PC-9 (cell line): ENCODE results near the gene HOXC6. TPM values are rescaled to one million over a fixed set of nuclear protein-coding genes. Genes with fewer than 3 reads are reported as not detected.
A peak's percentile ranks its signal among the peaks of the same experiment; 100 is the strongest.

Source experiments
- BruUV-seq: library from RNA; stranded (reverse); fragments of 400-500 nt; replicated peaks from 2 replicates; lab custom pipeline; 2021; lab: Mats Ljungman, UMichigan
- CTCF ChIA-PET: fragments of 300-600 bp; sonication (Branson Sonifier 250); formaldehyde crosslinking; loops from one replicate; lab custom pipeline; 2022; ENCODE audit warnings: antibody characterized with exemption; lab: Charles Lee
- POLR2A ChIA-PET: fragments of 300-600 bp; sonication (Branson Sonifier 250); formaldehyde crosslinking; loops from one replicate; lab custom pipeline; 2022; ENCODE audit warnings: antibody characterized with exemption; ENCODE audit not compliant: unreplicated experiment; lab: Charles Lee
- DNase-seq, 2 experiments: peaks; one replicate each; pipeline versions ENCODE4 v3.0.0 to v3.0.0-alpha.2; 2015 to 2022; ENCODE audit warnings: mixed read lengths in 1 of 2
- H2AFZ ChIP-seq: fragments of 200-600 bp; sonication (generic); 2 replicates; pipeline ENCODE4 v1.8.1; 2017; ENCODE audit warnings: antibody characterized with exemption
- H3F3A ChIP-seq: fragments of 200-600 bp; sonication (generic); 2 replicates; pipeline ENCODE4 v1.8.1; 2017; ENCODE audit warnings: antibody characterized with exemption, mild to moderate bottlenecking, low read depth; ENCODE audit not compliant: insufficient read depth
- H3K27ac ChIP-seq: fragments of 200-600 bp; sonication (generic); 2 replicates; pipeline ENCODE4 v1.6.1; 2016; ENCODE audit warnings: mixed run types
- H3K27me3 ChIP-seq: fragments of 200-600 bp; sonication (generic); 2 replicates; pipeline ENCODE4 v1.6.1; 2016; ENCODE audit warnings: low read depth, mixed run types; ENCODE audit not compliant: insufficient read depth
- H3K36me3 ChIP-seq: fragments of 200-600 bp; sonication (generic); 2 replicates; pipeline ENCODE4 v1.6.1; 2016; ENCODE audit warnings: low read depth, mixed run types
- H3K4me1 ChIP-seq: fragments of 200-600 bp; sonication (generic); replicated peaks from 2 replicates; pipeline ENCODE4 v1.6.1; 2016; ENCODE audit warnings: mixed run types; ENCODE audit not compliant: insufficient read depth
- H3K4me2 ChIP-seq: fragments of 200-600 bp; sonication (generic); 2 replicates; pipeline ENCODE4 v1.6.1; 2017; ENCODE audit warnings: mixed run types
- H3K4me3 ChIP-seq: fragments of 200-600 bp; sonication (generic); 2 replicates; pipeline ENCODE4 v1.6.1; 2016; ENCODE audit warnings: mixed run types
- H3K79me2 ChIP-seq: fragments of 200-600 bp; sonication (generic); 2 replicates; pipeline ENCODE4 v1.6.1; 2017; ENCODE audit warnings: low read depth, mixed run types
- H3K9me2 ChIP-seq: fragments of 200-600 bp; sonication (generic); 2 replicates; pipeline ENCODE4 v1.8.1; 2017; ENCODE audit warnings: mild to moderate bottlenecking; ENCODE audit not compliant: insufficient read depth
- H3K9me3 ChIP-seq: fragments of 200-600 bp; sonication (generic); 2 replicates; pipeline ENCODE4 v1.8.1; 2016; ENCODE audit warnings: low read depth; ENCODE audit not compliant: insufficient read depth
- H4K20me1 ChIP-seq: fragments of 200-600 bp; sonication (generic); 2 replicates; pipeline ENCODE4 v1.8.1; 2017; ENCODE audit not compliant: insufficient read depth
- EZH2 ChIP-seq: fragments of 200-600 bp; sonication (generic); IDR thresholded peaks from 2 replicates; pipeline ENCODE4 v1.8.0; 2017; ENCODE audit warnings: antibody characterized with exemption, low read depth
- intact Hi-C: fragments of 100-400 bp; cut with micrococcal nuclease; formaldehyde crosslinking; loops from one replicate; pipeline ENCODE4 v1.10.0; 2022; ENCODE audit not compliant: unreplicated experiment
- total RNA-seq: library from RNA; stranded (reverse); gene quantifications from 2 replicates; pipeline ENCODE4 v1.2.3, GENCODE V29; 2021
- TF ChIP-seq, protein P1 (sequence below): fragments of 200-600 bp; sonication (generic); conservative IDR thresholded peaks from 2 replicates; pipeline ENCODE4 v1.6.1; 2017; ENCODE audit warnings: mixed run types, antibody characterized with exemption, mild to moderate bottlenecking, moderate library complexity

HOXC6 gene
- total RNA-seq, 1 experiment from 2014 or later = 4.1 TPM

- Histone ChIP-seq H3K27me3 (no peaks in the 10 kb centered on the region), H3F3A (peaks cover 14% of the 10 kb centered on the region; the same call in 1 of the 2 replicates), H3K4me1 (peaks cover 37% of the 10 kb centered on the region), H3K36me3 (no peaks in the 10 kb centered on the region), H3K4me2 (no peak overlapping the region), H4K20me1 (no peaks in the 10 kb centered on the region), H3K9me2 (no peaks in the 10 kb centered on the region), H2AFZ (no peak overlapping the region), H3K79me2 (peaks cover 12% of the 10 kb centered on the region; the same call in 1 of the 2 replicates), H3K9me3 (no peaks in the 10 kb centered on the region), H3K4me3 (no peak overlapping the region), H3K27ac (no peak overlapping the region)
- no TSS peak for BruUV-seq
- intact Hi-C loops = no loop called here
- TF ChIP-seq EZH2 = no peak
- TF ChIP-seq, protein P1, sequence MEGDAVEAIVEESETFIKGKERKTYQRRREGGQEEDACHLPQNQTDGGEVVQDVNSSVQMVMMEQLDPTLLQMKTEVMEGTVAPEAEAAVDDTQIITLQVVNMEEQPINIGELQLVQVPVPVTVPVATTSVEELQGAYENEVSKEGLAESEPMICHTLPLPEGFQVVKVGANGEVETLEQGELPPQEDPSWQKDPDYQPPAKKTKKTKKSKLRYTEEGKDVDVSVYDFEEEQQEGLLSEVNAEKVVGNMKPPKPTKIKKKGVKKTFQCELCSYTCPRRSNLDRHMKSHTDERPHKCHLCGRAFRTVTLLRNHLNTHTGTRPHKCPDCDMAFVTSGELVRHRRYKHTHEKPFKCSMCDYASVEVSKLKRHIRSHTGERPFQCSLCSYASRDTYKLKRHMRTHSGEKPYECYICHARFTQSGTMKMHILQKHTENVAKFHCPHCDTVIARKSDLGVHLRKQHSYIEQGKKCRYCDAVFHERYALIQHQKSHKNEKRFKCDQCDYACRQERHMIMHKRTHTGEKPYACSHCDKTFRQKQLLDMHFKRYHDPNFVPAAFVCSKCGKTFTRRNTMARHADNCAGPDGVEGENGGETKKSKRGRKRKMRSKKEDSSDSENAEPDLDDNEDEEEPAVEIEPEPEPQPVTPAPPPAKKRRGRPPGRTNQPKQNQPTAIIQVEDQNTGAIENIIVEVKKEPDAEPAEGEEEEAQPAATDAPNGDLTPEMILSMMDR = no peak
- DNase-seq = no peak
- ChIA-PET CTCF (interaction anchor here (0.7 kb wide), 1 partner anchor 366 kb away, joined by 5 read pairs; no protein-coding TSS in a partner anchor), POLR2A (no interaction called here)
Observed at GRCh38 chr12:53992377-53992889, 35.8 kb upstream of the HOXC6 start.

GRCh38 chr12:53993162-53994008, 34.9 kb upstream of the HOXC6 start:
- Histone ChIP-seq H2AFZ (no peak overlapping the region), H3F3A (peaks cover 14% of the 10 kb centered on the region; the same call in 1 of the 2 replicates), H3K79me2 (peaks cover 12% of the 10 kb centered on the region; the same call in 1 of the 2 replicates), H3K27ac (no peak overlapping the region), H4K20me1 (no peaks in the 10 kb centered on the region), H3K9me2 (no peaks in the 10 kb centered on the region), H3K4me2 (peak overlapping the region; percentile 79; the same call in 1 of the 2 replicates), H3K9me3 (no peaks in the 10 kb centered on the region), H3K4me1 (peaks cover 34% of the 10 kb centered on the region), H3K27me3 (no peaks in the 10 kb centered on the region), H3K4me3 (no peak overlapping the region), H3K36me3 (no peaks in the 10 kb centered on the region)
- intact Hi-C loops = no loop called here
- ChIA-PET POLR2A (no interaction called here), CTCF (no interaction called here)
- no peak for DNase-seq
- TF ChIP-seq, protein P1 = no peak
- TF ChIP-seq EZH2 = no peak
- no TSS peak for BruUV-seq

DNA sequence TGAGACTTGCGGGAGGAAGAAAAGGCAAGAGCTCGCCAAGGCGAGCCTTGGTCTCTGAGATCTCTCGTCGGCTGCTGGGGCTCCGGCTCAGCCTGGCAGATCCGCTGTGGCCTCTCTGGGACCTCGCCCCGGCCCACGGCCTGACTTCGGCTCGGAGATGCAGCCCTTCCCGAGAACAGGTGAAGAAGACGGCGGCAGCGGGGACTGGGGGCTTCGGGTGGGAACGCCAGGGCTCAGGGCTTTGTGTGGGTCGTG, 34.3 kb upstream of the HOXC6 start:
- Histone ChIP-seq H3K27me3 (no peaks in the 10 kb centered on the region), H3K9me2 (no peaks in the 10 kb centered on the region), H3K27ac (0 out of 2 replicates have a peak overlapping the region, but pooled peaks have one; percentile 89), H3K36me3 (no peaks in the 10 kb centered on the region), H3K9me3 (no peaks in the 10 kb centered on the region), H3F3A (peaks cover 14% of the 10 kb centered on the region; the same call in 1 of the 2 replicates), H3K4me3 (no peak overlapping the region; the same call in 1 of the 2 replicates), H4K20me1 (no peaks in the 10 kb centered on the region), H2AFZ (no peak overlapping the region), H3K79me2 (peaks cover 12% of the 10 kb centered on the region; the same call in 1 of the 2 replicates), H3K4me1 (peaks cover 28% of the 10 kb centered on the region), H3K4me2 (peak overlapping the region; percentile 79; the same call in 1 of the 2 replicates)
- ChIA-PET CTCF (no interaction called here), POLR2A (no interaction called here)
- no peak for DNase-seq
- intact Hi-C loops = no loop called here
- BruUV-seq = no TSS peak
- TF ChIP-seq EZH2 = no peak
- TF ChIP-seq, protein P1 = no peak
